M059J (cell line): Measurements from ENCODE around the gene PTPRD. TPM values are rescaled to one million over a fixed set of nuclear protein-coding genes. Genes with fewer than 3 reads are reported as not detected.

Experiments used
- DNase-seq: peaks from one replicate; pipeline ENCODE4 v3.0.0-alpha.2; 2012; ENCODE audit warnings: low read depth
- total RNA-seq: library from RNA; depleted of rRNA; stranded (reverse); fragments of >200 nt; shearing (Covaris generic); gene quantifications from 2 replicates; pipeline ENCODE4 v1.2.3, GENCODE V29; 2014

The PTPRD gene
- total RNA-seq, 1 experiment from 2014 or later, result not detected

DNA sequence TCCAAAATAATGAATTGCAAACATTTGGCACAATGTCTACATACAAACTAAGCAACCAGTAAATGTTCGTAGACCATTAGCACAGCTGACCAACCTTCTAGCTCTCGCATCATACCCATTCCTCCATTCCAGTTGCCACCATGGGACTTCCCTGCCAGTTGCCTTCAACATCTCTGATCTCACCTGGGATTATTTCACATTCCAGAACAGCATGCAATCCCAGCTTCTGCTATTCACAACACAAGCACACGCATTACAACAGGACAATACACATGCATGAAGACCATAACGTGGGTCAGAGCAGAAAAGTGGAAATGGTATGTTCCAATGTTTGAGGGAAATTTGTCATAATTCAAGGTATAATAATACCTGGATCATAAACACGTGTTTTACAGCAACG lies 1965.0 kb downstream of the PTPRD start:
- no peak for DNase-seq

GRCh38 chr9:8644571-8644970 lies 1968.2 kb downstream of the PTPRD start:
- no peak for DNase-seq

DNA sequence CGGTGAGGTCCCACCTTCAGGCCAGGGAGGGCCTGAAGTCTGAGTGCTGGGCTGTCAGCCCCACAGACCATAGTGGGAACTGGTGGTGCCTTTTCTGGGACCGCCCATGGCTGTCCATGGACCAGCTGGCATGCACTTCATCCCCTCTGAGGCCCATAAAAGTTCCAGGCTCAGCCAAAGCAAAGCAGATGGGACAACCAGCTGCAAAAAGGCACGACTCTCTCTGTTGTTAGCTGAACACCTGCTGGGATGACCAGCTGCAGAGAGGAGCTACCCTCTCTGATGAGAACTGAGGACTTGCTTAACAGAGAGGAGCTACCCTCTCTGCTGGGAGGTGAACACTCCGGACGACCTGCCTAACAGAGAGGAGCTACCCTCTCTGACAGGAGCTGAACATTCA lies 1968.9 kb downstream of the PTPRD start:
- no peak for DNase-seq

- no peak for DNase-seq
Observed at GRCh38 chr9:8643464-8643863, 1969.3 kb downstream of the PTPRD start.

DNA sequence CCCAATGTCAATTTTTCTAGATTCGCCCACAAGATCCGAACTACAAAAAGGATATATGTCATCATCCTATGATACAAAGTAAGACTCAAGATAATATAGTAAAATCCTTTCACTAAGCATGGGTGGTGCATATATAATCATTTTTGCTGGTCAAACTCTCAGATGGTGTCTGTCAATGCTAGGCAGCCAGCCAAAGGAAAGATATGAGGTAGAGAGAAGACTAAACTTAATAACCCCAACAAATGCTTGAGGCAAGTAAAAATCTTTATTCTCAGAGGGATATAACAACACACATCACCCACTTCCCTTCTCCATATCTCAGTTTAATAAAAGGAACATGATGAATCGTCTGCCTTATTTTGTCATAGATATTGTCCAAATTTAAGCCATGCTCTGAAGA lies 1972.0 kb downstream of the PTPRD start:
- no peak for DNase-seq

- no peak for DNase-seq
Observed at GRCh38 chr9:8637626-8638025, 1975.2 kb downstream of the PTPRD start.

DNA sequence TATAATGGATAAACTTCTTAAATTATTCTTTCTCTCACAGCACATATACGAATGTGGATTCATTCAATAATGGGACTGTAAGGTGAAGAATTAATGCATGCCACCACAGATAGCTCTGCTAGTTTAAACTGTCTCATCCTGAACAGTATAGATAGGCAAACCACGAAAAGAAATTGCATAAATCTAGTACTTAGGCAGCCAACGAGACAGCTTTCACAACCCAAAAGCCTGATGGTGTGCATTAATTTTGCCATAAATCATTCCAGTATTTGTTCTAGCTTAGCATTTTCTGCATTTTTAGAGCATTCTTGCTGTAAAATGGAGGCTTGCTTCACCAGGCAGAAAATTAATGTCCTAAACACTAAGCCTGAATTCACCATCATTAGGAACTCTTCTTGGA lies 1979.0 kb downstream of the PTPRD start:
- no peak for DNase-seq

- no peak for DNase-seq
Observed at GRCh38 chr9:8632493-8632892, 1980.3 kb downstream of the PTPRD start.

DNA sequence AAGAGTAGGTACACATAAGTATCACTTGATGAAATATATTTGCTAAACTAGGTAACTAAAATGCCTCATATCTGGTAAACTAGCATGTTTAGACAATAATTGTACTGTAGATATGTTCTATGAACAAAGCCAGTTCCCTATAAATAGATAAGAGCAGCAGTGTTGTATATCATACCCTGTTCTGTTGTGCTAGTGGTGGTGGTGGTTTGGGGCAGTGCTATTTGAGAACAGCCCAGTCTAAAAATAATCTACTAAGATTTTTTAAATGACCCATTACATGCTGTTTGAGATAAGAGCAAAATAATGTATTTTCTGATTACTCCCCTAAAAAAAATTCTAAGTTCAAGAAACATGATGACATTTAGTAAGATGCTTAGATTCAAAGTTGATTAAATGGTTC lies 1984.0 kb downstream of the PTPRD start:
- no peak for DNase-seq

- DNase-seq, result no peak
Observed at GRCh38 chr9:8627976-8628679, 1984.7 kb downstream of the PTPRD start.

DNA sequence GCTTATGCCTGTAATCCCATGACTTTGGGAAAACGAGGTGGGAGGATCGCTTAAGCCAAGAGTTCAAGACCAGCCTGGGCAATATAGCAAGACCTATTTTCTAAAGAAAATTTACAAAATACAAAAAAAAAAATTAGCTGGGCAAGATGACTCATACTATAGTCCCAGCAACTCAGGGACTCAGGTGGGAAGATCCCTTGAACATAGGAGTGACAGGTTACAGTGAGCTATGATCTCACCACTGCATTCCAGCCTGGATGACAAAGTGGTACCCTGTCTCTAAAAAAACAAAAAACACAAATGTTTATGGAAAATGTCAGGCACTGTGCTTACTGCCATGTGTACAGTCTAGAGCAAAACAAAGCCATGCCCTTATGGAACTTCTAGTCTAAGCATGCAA lies 1989.9 kb downstream of the PTPRD start:
- no peak for DNase-seq

- no peak for DNase-seq
Observed at GRCh38 chr9:8622222-8622802, 1990.5 kb downstream of the PTPRD start.

DNA sequence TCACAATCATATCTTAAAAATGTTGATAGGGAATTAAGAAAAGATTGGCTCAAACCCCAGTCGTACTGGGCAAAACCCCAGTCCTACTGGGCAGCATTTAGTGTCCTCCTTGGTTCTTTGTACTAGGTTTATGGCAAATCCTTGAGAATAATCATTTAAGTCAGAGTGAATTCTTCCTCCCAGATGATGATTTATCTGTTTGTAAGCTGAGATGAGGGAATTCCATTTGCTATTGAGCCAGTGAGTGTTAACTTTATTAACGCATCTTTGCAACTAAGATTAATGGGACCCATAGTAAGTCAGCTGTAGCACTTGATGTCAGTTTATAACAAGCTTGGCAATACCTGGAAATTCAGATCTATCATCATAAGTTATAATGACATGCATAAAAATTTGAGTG lies 1991.4 kb downstream of the PTPRD start:
- no peak for DNase-seq

GRCh38 chr9:8616414-8616813 lies 1996.4 kb downstream of the PTPRD start:
- no peak for DNase-seq

- DNase-seq, result no peak
Observed at GRCh38 chr9:8614926-8615440, 1997.8 kb downstream of the PTPRD start.

GRCh38 chr9:8613346-8613825 lies 1999.4 kb downstream of the PTPRD start:
- no peak for DNase-seq

GRCh38 chr9:8611153-8611552 lies 2001.6 kb downstream of the PTPRD start:
- DNase-seq, result no peak

DNA sequence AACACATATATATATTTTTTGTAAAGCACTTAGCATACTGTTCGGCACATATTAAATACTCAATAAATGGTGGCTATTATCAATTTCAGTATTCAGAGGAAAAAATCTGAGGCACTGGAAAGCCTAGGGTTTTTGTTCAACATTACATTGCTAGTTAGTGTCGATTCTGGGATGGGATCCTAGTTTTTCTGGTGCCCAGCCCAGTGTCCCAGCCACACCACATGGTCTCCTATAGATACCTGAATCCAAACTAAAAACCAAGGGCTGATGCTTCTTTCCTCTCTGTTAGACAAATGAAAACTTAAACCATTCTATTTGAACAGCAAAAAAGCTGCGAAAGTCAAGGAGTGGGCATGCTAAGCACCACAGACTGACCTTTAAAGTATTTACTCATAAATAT lies 2002.5 kb downstream of the PTPRD start:
- DNase-seq, result no peak

- DNase-seq, result no peak
Observed at GRCh38 chr9:8605096-8605495, 2007.7 kb downstream of the PTPRD start.

GRCh38 chr9:8604201-8604600 lies 2008.6 kb downstream of the PTPRD start:
- DNase-seq, result no peak

GRCh38 chr9:8600914-8601680 lies 2011.7 kb downstream of the PTPRD start:
- DNase-seq, result no peak

- no peak for DNase-seq
Observed at GRCh38 chr9:8599937-8600336, 2012.9 kb downstream of the PTPRD start.

GRCh38 chr9:8589476-8589875 lies 2023.3 kb downstream of the PTPRD start:
- DNase-seq, result no peak
